Esophagus squamous epithelium (tissue), 5 donors: ENCODE data around the gene B3GALT5. TPM values are rescaled to one million over a fixed set of nuclear protein-coding genes. Genes with fewer than 3 reads are reported as not detected.

Experiments
- DNase-seq: peaks from one replicate; lab custom pipeline; 2025; lab: John Stamatoyannopoulos, UW
- H3K27ac ChIP-seq, 4 donors: fragments of 200-600 bp; sonication (generic); one replicate each; pipeline ENCODE4 v1.5.1; 2016 to 2019; ENCODE audit warnings: mild to moderate bottlenecking in 1 of 4
- H3K27me3 ChIP-seq, 4 donors: fragments of 200-600 bp; sonication (generic); 1 replicate in 3 of 4; 2 replicates in 1 of 4; pipeline versions ENCODE4 v1.5.1 to v1.6.0; 2017 to 2021; ENCODE audit warnings: antibody characterized with exemption in 1 of 4
- H3K36me3 ChIP-seq, 3 donors: fragments of 200-600 bp; sonication (generic); one replicate each; pipeline ENCODE4 v1.5.1; 2016 to 2019
- H3K4me1 ChIP-seq, 3 donors: fragments of 200-600 bp; sonication (generic); one replicate each; pipeline ENCODE4 v1.5.1; 2017 to 2019
- H3K4me3 ChIP-seq, 4 donors: fragments of 200-600 bp; sonication (generic); 1 replicate in 3 of 4; 2 replicates in 1 of 4; pipeline ENCODE4 v1.5.1; 2016 to 2019; ENCODE audit warnings: mild to moderate bottlenecking in 2 of 4, moderate library complexity in 1 of 4
- H3K9me3 ChIP-seq, 3 donors: fragments of 200-600 bp; sonication (generic); one replicate each; pipeline ENCODE4 v1.5.1; 2016 to 2019
- POLR2A ChIP-seq, 4 donors: fragments of 450-650 bp; IDR thresholded peaks; one replicate each; pipeline ENCODE4 v1.6.1; 2017; ENCODE audit warnings: antibody characterized with exemption in 4 of 4, mild to moderate bottlenecking in 4 of 4, moderate library complexity in 3 of 4
- WGBS, 2 donors: methylation state at CpG; one replicate each; pipeline ENCODE4 v1.1.5; 2018; 5-methylcytosine and 5-hydroxymethylcytosine counted together
- intact Hi-C: fragments of 100-400 bp; cut with DNase I; formaldehyde crosslinking; loops from one replicate; pipeline ENCODE4 v1.15.0; 2022
- total RNA-seq, 4 donors: library from RNA; depleted of rRNA; stranded (reverse); fragments of >200 nt; gene quantifications; one replicate each; pipeline ENCODE4 v1.1.0, GENCODE V29; 2016
- TF ChIP-seq, protein P1 (sequence below), 6 experiments: fragments of 450-650 bp in 4 of 6; fragments of 200-600 bp in 2 of 6; sonication (generic) in 2 of 6; IDR thresholded peaks; one replicate each; pipeline ENCODE4 v1.5.1; 2016 to 2019; ENCODE audit warnings: antibody characterized with exemption in 6 of 6, mild to moderate bottlenecking in 4 of 6, moderate library complexity in 4 of 6
- donor health status: DM: yes; HTN: yes; CAD: no.

B3GALT5 gene
- total RNA-seq, 4 donors from 2014 or later: 0.19 to 2.6 (median 0.64) TPM

DNA sequence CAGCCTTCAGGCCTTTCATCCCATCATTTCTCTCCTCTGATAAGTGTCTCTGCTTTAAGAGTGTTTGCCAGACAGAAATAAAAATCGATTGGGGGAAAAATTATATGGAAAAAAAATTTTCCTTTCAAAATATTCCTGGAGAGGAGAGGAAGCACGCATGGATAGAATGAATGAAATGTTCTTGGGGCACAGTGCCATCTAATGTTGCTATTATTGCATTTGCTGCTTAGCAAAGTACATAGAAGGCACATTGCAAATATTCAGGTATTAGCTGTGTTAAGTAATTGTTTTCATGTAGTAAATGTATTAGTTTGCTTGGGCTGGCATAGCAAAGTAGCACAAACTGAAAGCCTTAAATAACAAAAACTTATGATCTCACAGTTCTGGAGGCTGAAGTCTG lies 18.1 kb downstream of the B3GALT5 start:
- intact Hi-C loops: no loop called here
- H3K27me3 ChIP-seq: peaks cover 0 to 30% (median 0%) of the 10 kb centered on the region in 4 donors
- no peak for TF ChIP-seq POLR2A (IDR thresholded peaks at IDR 0.05)
- TF ChIP-seq, protein P1, sequence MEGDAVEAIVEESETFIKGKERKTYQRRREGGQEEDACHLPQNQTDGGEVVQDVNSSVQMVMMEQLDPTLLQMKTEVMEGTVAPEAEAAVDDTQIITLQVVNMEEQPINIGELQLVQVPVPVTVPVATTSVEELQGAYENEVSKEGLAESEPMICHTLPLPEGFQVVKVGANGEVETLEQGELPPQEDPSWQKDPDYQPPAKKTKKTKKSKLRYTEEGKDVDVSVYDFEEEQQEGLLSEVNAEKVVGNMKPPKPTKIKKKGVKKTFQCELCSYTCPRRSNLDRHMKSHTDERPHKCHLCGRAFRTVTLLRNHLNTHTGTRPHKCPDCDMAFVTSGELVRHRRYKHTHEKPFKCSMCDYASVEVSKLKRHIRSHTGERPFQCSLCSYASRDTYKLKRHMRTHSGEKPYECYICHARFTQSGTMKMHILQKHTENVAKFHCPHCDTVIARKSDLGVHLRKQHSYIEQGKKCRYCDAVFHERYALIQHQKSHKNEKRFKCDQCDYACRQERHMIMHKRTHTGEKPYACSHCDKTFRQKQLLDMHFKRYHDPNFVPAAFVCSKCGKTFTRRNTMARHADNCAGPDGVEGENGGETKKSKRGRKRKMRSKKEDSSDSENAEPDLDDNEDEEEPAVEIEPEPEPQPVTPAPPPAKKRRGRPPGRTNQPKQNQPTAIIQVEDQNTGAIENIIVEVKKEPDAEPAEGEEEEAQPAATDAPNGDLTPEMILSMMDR (IDR thresholded peaks at IDR 0.05): no peak
- no peak for DNase-seq
- WGBS, 2 donors: 28 to 33% methylated on average over 2 of the region's 2 CpGs
- H3K4me1 ChIP-seq: peaks cover 0 to 5% (median 0%) of the 10 kb centered on the region in 3 donors
- no peak overlapping the region for H3K4me3 ChIP-seq
- no peaks in the 10 kb centered on the region for H3K36me3 ChIP-seq
- H3K27ac ChIP-seq: no peak overlapping the region
- H3K9me3 ChIP-seq: no peaks in the 10 kb centered on the region

DNA sequence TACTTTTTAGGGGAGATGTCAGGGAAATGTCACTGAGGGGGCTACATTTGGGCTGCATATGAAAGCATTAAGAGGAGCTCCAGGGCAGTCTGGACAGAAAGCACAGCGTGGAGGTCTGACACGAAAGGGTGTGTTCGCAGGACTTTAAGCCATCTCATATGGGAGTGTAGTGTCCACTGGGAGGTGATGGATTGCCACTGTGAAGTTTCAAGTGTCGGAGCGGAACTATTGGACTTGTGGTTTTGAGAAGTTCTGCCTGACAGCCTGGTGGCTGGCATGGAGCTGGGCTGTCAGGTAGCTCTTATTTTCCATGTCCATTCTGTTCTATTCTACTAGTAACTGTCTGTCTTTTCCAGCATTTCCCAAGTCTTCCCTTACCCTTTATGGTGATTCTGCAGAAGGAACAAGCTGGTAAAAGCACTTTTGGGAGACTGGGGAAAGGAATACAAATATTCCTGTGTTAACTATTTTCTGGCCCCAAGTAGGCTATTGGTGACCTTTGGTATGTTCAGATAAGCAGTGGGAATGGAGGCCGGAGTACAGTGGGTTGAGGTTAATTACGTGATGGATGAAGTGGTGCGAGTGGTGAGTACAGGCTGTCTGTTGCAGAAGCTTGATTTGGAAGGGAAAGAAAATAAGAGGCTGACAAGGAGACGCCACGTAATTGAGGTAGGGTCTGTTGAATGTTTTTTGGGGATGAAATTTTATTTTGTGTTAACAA lies 19.3 kb downstream of the B3GALT5 start:
- Histone ChIP-seq H3K4me1 (peaks cover 0 to 5% (median 0%) of the 10 kb centered on the region in 3 donors), H3K36me3 (no peaks in the 10 kb centered on the region), H3K9me3 (no peaks in the 10 kb centered on the region), H3K27me3 (peaks cover 0 to 31% (median 0%) of the 10 kb centered on the region in 4 donors), H3K27ac (no peak overlapping the region), H3K4me3 (no peak overlapping the region)
- intact Hi-C loops: no loop called here
- 84 to 85% methylated on average over 10 of the region's 10 CpGs for WGBS, 2 donors
- DNase-seq: no peak
- TF ChIP-seq, protein P1 (IDR thresholded peaks at IDR 0.05): no peak
- TF ChIP-seq POLR2A (IDR thresholded peaks at IDR 0.05): no peak

DNA sequence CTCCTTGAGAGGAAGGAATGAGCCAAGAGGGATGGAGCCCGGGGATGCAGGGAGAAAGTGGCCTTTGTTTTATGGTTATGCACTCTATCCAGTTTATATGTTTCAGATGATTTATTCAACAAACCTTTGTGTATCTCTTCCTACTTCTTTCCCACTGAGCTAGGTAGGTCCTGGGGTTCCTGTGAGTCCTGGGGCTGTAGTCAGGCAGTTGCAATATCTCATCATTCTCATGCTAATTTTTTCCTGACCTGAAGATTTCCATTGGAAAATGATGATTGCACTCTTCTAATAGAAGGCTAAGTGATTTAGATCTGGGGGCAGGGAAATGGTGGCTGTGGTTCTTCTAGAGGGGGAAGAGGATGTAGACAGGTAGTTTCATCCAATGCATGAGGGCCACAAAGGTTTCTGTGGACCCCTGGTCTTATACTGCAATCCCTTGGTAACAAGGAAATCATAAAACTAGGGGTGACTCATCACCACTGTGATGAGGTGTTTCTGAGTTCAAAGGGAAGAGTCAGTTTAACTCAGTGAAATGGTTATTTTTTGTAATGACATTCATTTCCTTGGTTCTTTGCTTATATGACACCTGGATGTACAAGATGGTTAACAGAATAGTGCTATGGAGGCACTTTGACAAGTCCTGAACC lies 20.2 kb downstream of the B3GALT5 start:
- Histone ChIP-seq H3K4me1 (peaks cover 0 to 10% (median 3%) of the 10 kb centered on the region in 3 donors), H3K4me3 (no peak overlapping the region), H3K27me3 (peaks cover 0 to 34% (median 0%) of the 10 kb centered on the region in 4 donors), H3K9me3 (no peaks in the 10 kb centered on the region), H3K27ac (no peak overlapping the region), H3K36me3 (no peaks in the 10 kb centered on the region)
- DNase-seq: no peak
- 94 to 100% methylated on average over 1 of the region's 1 CpG for WGBS, 2 donors
- TF ChIP-seq, protein P1 (IDR thresholded peaks at IDR 0.05): no peak
- no peak for TF ChIP-seq POLR2A (IDR thresholded peaks at IDR 0.05)
- intact Hi-C loops: no loop called here

DNA sequence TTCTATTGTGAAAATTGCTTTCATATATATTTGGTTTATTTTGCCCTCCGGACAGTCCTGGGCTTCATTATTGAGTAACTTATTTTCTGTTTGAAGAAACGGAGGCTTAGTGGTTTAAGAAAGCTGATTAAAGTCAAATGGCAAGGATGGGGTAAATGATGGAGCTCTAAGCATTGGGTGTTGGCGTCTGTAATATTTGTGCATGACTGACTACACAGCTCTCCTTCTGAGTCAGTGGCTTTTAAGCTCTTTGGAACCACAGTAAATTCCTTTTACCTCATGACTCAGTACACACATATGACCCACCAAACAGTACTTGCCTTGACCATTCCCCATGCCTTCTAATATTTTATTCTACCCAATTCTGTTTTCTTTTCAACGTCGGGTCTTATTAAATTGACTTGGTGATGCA lies 21.0 kb downstream of the B3GALT5 start:
- no peak for TF ChIP-seq POLR2A (IDR thresholded peaks at IDR 0.05)
- TF ChIP-seq, protein P1 (IDR thresholded peaks at IDR 0.05): no peak
- Histone ChIP-seq H3K27ac (peak overlapping the region in 1 of 4 donors; percentile 39), H3K9me3 (no peaks in the 10 kb centered on the region), H3K27me3 (peaks cover 0 to 43% (median 0%) of the 10 kb centered on the region in 4 donors), H3K36me3 (no peaks in the 10 kb centered on the region), H3K4me3 (no peak overlapping the region), H3K4me1 (peaks cover 0 to 18% (median 4%) of the 10 kb centered on the region in 3 donors)
- DNase-seq: no peak
- WGBS, 2 donors: 35 to 56% methylated on average over 5 of the region's 5 CpGs
- intact Hi-C loops: no loop called here

DNA sequence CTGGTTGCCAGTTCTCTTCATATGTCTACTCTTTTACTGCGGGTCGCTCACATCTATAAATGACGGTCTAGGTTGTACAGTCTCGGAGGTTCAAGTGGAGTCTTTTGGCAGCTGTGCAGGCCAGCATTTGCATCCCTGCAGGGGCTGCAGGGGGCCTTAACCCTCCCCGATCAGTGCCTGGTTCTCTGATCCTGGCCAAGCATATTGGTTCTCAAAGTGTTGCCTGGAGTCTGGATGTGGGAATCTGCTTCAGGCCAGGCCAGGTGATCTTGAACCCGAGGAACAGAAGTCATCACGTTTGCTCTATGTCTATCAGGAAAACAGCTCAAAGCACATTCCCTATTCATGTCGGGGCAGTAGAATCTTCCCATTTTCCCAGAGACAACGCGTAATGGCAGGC lies 21.8 kb downstream of the B3GALT5 start:
- Histone ChIP-seq H3K9me3 (no peaks in the 10 kb centered on the region), H3K4me1 (peaks cover 0 to 22% (median 4%) of the 10 kb centered on the region in 3 donors), H3K27me3 (peaks cover 0 to 44% (median 0%) of the 10 kb centered on the region in 4 donors), H3K4me3 (no peak overlapping the region), H3K27ac (no peak overlapping the region), H3K36me3 (no peaks in the 10 kb centered on the region)
- intact Hi-C loops: no loop called here
- no peak for TF ChIP-seq POLR2A (IDR thresholded peaks at IDR 0.05)
- TF ChIP-seq, protein P1 (IDR thresholded peaks at IDR 0.05): no peak
- DNase-seq: no peak
- 89 to 93% methylated on average over 5 to 9 of the region's 10 CpGs for WGBS, 2 donors
